SK-N-MC (cell line): ENCODE data around the gene C1orf146.

ENCODE experiments used
- EZH2 ChIP-seq: fragments of 200-600 bp; sonication (generic); IDR thresholded peaks from one replicate; pipeline ENCODE4 v1.6.1; 2017; ENCODE audit warnings: antibody characterized with exemption
- FOXP2 ChIP-seq: optimal IDR thresholded peaks from 2 replicates; pipeline ENCODE3; 2011; ENCODE audit warnings: mild to moderate bottlenecking, moderate library complexity; ENCODE audit not compliant: insufficient read depth; ENCODE audit errors: extremely low read length, control extremely low read depth
- POLR2AphosphoS5 ChIP-seq: IDR thresholded peaks from 2 replicates; pipeline ENCODE4 v1.6.1; 2012; ENCODE audit warnings: mild to moderate bottlenecking, low read depth, low read length, borderline replicate concordance

DNA sequence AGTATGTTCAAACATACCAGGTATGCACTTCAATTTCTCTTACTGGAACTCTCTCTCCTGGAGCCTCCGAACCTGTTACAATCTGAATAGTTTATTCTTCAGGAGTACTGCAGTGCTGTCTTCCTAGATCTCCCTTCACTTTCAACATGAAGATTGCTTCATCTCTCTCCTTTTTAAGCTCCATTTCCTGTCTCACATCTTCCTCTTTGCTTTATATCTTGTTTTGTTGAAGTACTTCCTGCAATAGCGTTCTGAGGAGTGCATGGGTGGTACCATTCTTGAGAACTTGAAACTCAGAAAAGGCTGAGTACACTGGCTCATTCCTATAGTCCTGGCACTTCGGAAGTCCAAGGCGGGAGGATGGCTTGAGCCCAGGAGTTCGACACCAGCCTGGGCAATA lies 15.7 kb upstream of the C1orf146 start:
- TF ChIP-seq EZH2 (no peak), POLR2AphosphoS5 (no peak), FOXP2 (no peak)
